Prostate gland (tissue), 2 donors: ENCODE data around the gene KRT17. TPM values are rescaled to one million over a fixed set of nuclear protein-coding genes. Genes with fewer than 3 reads are reported as not detected.
"Not testable (repeated sequence)": the region's sequence is repeated elsewhere in the genome, so short reads cannot be mapped to it uniquely, and the experiment has no call there.

Experiments
- DNase-seq: peaks from one replicate; pipeline ENCODE4 v3.0.0-alpha.2; 2019; ENCODE audit warnings: low spot score
- H3K27ac ChIP-seq, 2 donors: fragments of 200-600 bp; sonication (generic); 2 replicates each; pipeline ENCODE4 v1.5.1; 2017 to 2019
- H3K27me3 ChIP-seq: fragments of 200-600 bp; sonication (generic); replicated peaks from 2 replicates; pipeline ENCODE4 v1.5.1; 2019; ENCODE audit not compliant: insufficient read depth
- H3K36me3 ChIP-seq, 2 donors: fragments of 200-600 bp; sonication (generic); 1 replicate in 1 of 2; 2 replicates in 1 of 2; pipeline versions ENCODE4 v1.5.1 to v1.8.1; 2017 to 2019
- H3K4me1 ChIP-seq: fragments of 200-600 bp; sonication (generic); replicated peaks from 2 replicates; pipeline ENCODE4 v1.5.1; 2019
- H3K4me3 ChIP-seq, 2 donors: fragments of 200-600 bp; sonication (generic); 2 replicates each; pipeline ENCODE4 v1.5.1; 2017 to 2019
- H3K9me3 ChIP-seq: fragments of 200-600 bp; sonication (generic); 2 replicates; pipeline ENCODE4 v1.5.1; 2017
- POLR2A ChIP-seq: fragments of 450-650 bp; IDR thresholded peaks from one replicate; pipeline ENCODE4 v1.6.1; 2016; ENCODE audit warnings: antibody characterized with exemption, mild to moderate bottlenecking
- POLR2AphosphoS5 ChIP-seq: sonication (generic); formaldehyde crosslinking; IDR thresholded peaks from one replicate; pipeline ENCODE4 v1.6.1; 2017; ENCODE audit warnings: antibody characterized with exemption
- WGBS: methylation state at CpG from one replicate; pipeline ENCODE4 v1.1.5; 2018; 5-methylcytosine and 5-hydroxymethylcytosine counted together
- intact Hi-C: fragments of 100-400 bp; cut with DNase I; formaldehyde crosslinking; loops from one replicate; pipeline ENCODE4 v1.14.2; 2022
- total RNA-seq, 2 donors: library from RNA; depleted of rRNA; stranded (reverse); fragments of >200 nt; gene quantifications; one replicate each; pipeline ENCODE4 v1.1.0, GENCODE V29; 2016
- TF ChIP-seq, protein P1 (sequence below), 4 experiments: fragments of 200-600 bp in 2 of 4; fragments of 450-650 bp in 2 of 4; sonication (generic) in 2 of 4; IDR thresholded peaks; 1 replicate in 3 of 4; 2 replicates in 1 of 4; pipeline ENCODE4 v1.5.1; 2016 to 2019; ENCODE audit warnings: antibody characterized with exemption in 4 of 4, mild to moderate bottlenecking in 2 of 4, moderate library complexity in 2 of 4

The KRT17 gene
- total RNA-seq, 2 donors from 2014 or later: 201 to 360 TPM

DNA sequence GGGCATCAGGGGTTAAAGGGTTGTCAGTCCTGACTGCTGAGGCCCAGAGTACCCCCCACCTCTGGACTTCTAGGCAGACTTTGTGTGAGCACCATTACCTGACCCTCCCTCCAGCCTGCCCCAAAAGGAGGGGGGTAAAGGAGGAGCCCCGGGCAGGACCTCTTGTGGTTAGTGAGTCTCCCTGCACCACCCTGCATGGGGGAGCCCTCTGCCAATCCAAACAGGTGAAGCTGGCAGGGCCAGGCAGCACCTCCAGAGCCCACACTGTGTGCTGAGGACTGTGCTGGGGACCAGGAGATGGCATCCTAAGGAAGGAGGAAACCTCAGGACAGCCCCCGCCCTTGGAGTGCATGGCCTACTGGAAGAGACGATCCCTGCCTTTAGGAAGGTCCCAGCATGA lies 35.1 kb downstream of the KRT17 start:
- Histone ChIP-seq H3K9me3 (no peaks in the 10 kb centered on the region), H3K36me3 (no peaks in the 10 kb centered on the region), H3K4me1 (no peaks in the 10 kb centered on the region), H3K27me3 (no peaks in the 10 kb centered on the region), H3K4me3 (no peak overlapping the region), H3K27ac (no peak overlapping the region)
- no peak for DNase-seq
- 82% methylated on average over 3 of the region's 3 CpGs for WGBS
- TF ChIP-seq, protein P1, sequence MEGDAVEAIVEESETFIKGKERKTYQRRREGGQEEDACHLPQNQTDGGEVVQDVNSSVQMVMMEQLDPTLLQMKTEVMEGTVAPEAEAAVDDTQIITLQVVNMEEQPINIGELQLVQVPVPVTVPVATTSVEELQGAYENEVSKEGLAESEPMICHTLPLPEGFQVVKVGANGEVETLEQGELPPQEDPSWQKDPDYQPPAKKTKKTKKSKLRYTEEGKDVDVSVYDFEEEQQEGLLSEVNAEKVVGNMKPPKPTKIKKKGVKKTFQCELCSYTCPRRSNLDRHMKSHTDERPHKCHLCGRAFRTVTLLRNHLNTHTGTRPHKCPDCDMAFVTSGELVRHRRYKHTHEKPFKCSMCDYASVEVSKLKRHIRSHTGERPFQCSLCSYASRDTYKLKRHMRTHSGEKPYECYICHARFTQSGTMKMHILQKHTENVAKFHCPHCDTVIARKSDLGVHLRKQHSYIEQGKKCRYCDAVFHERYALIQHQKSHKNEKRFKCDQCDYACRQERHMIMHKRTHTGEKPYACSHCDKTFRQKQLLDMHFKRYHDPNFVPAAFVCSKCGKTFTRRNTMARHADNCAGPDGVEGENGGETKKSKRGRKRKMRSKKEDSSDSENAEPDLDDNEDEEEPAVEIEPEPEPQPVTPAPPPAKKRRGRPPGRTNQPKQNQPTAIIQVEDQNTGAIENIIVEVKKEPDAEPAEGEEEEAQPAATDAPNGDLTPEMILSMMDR (IDR thresholded peaks at IDR 0.05): no peak
- TF ChIP-seq POLR2A: no peak
- no peak for TF ChIP-seq POLR2AphosphoS5
- intact Hi-C loops: no loop called here

DNA sequence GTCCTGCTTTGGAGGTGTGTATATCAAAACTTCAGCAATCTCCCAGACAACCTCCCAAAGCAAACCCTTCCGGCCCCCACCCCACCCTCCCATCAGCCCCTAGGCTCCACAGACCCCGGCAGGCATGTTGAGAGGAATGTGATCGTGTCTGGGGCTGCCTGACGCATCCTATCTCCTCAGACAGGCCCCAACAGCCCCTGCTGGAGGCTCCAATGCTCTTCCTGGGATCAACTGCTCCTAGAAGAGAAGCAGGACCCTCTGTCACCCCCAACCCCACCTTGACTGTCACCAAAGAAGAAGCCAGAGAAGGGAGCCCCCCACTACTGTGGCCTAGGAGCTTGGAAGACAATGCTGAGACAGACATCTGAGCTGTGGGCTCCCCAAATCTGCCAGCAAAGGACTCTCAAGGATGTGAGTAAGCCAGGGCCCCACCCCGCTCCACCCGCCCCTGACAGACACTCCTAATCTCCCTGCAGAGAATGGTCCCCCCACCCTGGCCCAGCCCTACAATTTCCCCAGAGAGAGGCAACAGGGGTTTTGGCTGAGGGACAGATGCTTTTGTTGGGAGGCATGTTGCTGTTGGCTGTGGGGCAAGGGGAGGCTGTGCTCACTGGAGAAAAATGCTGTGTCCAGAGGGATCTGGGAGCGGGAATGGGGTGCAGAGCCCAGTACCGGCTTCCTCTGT lies 36.1 kb downstream of the KRT17 start:
- H3K4me1 ChIP-seq: no peaks in the 10 kb centered on the region
- no peak overlapping the region for H3K4me3 ChIP-seq
- no peak overlapping the region for H3K27ac ChIP-seq
- H3K9me3 ChIP-seq: no peaks in the 10 kb centered on the region
- TF ChIP-seq POLR2AphosphoS5 (no peak), POLR2A (no peak)
- TF ChIP-seq, protein P1 (IDR thresholded peaks at IDR 0.05): no peak
- intact Hi-C loops: no loop called here
- H3K27me3 ChIP-seq: no peaks in the 10 kb centered on the region
- no peaks in the 10 kb centered on the region for H3K36me3 ChIP-seq
- WGBS: 49% methylated on average over 8 of the region's 8 CpGs
- no peak for DNase-seq

DNA sequence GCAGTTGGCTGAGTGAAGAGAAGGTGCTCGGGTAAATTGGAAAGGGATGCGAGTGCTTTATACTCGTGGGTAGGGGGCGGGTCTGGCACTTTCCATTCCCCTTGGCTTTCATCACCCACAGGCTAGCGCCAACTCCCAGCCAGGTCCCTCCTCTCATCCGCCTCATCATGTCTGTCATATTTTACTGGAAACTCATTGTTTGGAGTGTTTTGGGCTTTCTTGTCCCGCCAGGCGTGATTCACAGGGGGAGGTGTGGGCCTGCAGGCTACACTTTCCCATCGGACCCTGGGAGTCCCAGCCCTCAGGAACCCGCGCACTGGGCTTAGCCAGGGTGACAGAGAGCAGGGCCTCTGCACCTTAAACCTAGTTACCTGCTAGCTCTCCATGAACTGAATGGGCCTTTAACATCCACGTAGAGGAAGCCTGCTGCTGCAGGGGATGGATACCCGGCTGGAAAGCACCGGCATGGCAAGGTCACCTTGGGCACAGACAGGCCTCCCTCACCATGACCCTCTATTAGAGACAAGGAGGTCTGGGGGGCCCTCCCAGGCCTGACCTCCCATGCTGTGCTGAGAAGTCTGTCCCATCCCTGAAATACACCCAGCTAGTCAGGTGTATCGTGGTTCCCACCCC lies 37.4 kb downstream of the KRT17 start, which contains the start of gene KRT14:
Gene KRT14 (minus strand): TSS at position 33 of the 633 bp plus-strand sequence. CDS start 61 bp downstream, outside the sequence.
- TF ChIP-seq POLR2AphosphoS5: no peak
- TF ChIP-seq, protein P1 (IDR thresholded peaks at IDR 0.05): no peak
- no peak for TF ChIP-seq POLR2A
- 60% methylated on average over 15 of the region's 15 CpGs for WGBS
- Histone ChIP-seq H3K4me1 (no peaks in the 10 kb centered on the region), H3K36me3 (no peaks in the 10 kb centered on the region), H3K27ac (no peak within 1 kb of the TSS), H3K9me3 (no peaks in the 10 kb centered on the region), H3K4me3 (no peak within 1 kb of the TSS), H3K27me3 (no peaks in the 10 kb centered on the region)
- intact Hi-C loops: no loop called here
- DNase-seq: no peak

DNA sequence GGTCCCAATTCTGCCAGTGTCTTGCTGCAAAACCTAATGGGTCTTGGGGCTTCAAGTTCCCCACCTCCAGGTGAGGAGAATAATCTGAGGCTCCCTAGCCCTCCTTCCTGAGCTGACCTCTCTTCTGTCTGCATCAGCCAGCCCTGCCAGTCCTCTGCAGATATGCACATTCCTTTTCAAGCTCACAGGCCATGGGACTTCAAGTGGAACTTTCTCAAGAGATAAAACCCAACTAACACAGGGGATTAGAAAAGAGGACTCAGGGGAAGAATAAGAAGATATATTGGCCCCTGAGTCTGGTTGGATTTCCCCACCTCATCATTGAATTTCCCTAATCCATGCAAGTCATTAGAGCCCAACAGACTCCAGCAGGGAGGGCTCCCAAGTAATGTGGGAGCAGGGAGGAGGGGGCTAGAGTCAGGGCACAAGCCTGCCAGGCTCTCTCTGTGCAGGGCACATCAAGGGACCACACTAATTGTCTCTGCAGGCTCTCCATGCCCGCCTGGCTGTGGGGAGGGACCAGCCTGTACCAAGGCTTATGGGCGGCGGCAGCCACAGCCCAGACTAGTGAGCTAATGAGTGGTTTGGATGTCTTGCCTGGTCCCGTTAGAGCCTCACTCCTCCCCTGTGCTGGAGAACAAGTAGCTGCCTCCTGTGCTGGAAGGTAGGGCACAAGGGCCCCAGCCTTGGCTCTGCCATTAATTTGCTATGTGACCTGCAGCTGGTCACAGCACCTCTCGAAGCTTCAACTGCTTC lies 38.9 kb downstream of the KRT17 start:
- DNase-seq: no peak
- no peaks in the 10 kb centered on the region for H3K4me1 ChIP-seq
- intact Hi-C loops: no loop called here

DNA sequence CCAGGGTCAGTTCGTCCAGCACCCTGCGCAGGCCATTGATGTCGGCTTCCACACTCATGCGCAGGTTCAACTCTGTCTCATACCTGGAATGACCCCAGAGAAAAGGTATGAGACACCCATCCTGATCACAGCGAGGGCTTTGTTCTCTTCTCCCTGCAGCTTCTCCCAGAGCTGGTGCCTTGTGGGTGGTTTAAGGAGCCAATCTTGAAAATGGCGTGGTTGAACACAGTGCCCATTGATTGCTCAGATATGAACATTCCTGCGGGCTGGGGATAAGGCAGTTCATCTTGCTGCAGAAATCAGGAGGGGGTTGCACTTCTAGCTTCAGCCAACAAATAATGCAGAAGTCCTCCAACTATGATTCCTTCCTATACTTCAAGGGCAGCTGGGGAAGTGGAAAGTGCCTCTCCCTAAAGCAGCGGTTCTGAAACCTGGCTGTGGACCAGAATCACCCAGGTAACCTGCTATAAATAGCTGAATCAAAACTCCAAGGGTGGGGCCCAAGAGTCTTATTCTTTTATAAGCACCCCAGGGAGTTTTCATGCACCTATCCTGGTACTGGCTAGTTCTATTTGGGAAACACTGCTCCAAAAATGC lies 39.9 kb downstream of the KRT17 start:
- intact Hi-C loops, H3K27me3 ChIP-seq, H3K36me3 ChIP-seq, H3K27ac ChIP-seq, H3K4me1 ChIP-seq, H3K4me3 ChIP-seq, H3K9me3 ChIP-seq, DNase-seq: not testable (repeated sequence)
- WGBS: 81% methylated on average over 8 of the region's 8 CpGs

More for the DNA sequence above, 38.9 kb downstream of the KRT17 start:
- no peaks in the 10 kb centered on the region for H3K36me3 ChIP-seq
- TF ChIP-seq POLR2AphosphoS5 (no peak), POLR2A (no peak)
- TF ChIP-seq, protein P1 (IDR thresholded peaks at IDR 0.05): no peak
- H3K9me3 ChIP-seq: no peaks in the 10 kb centered on the region
- H3K27me3 ChIP-seq: no peaks in the 10 kb centered on the region
- no peak overlapping the region for H3K27ac ChIP-seq
- WGBS: 70% methylated on average over 5 of the region's 5 CpGs
- no peak overlapping the region for H3K4me3 ChIP-seq
